HUES48 (cell line): ENCODE results near the gene SERPINC1.
"Not testable (repeated sequence)": the region's sequence is repeated elsewhere in the genome, so short reads cannot be mapped to it uniquely, and the experiment has no call there.

ENCODE experiments used
- H3K27ac ChIP-seq: one replicate; pipeline ENCODE4 v1.7.0; 2013; ENCODE audit warnings: low read depth, low read length, inconsistent platforms
- H3K27me3 ChIP-seq: 2 replicates; pipeline ENCODE4 v1.6.1; 2013; ENCODE audit warnings: mild to moderate bottlenecking, low read length; ENCODE audit not compliant: control insufficient read depth, insufficient read depth
- H3K36me3 ChIP-seq: 2 replicates; pipeline ENCODE4 v1.6.1; 2013; ENCODE audit warnings: low read length; ENCODE audit not compliant: control insufficient read depth, insufficient read depth
- H3K4me1 ChIP-seq: 2 replicates; pipeline ENCODE4 v1.6.1; 2013; ENCODE audit warnings: mild to moderate bottlenecking, low read length; ENCODE audit not compliant: control insufficient read depth, insufficient read depth
- H3K4me3 ChIP-seq: 2 replicates; pipeline ENCODE4 v1.5.1; 2013; ENCODE audit warnings: mild to moderate bottlenecking, low read depth, low read length
- H3K9ac ChIP-seq: 2 replicates; pipeline ENCODE4 v1.6.1; 2013; ENCODE audit warnings: mild to moderate bottlenecking, low read depth, low read length, moderate library complexity
- H3K9me3 ChIP-seq: 2 replicates; pipeline ENCODE4 v1.6.1; 2013; ENCODE audit warnings: low read length; ENCODE audit not compliant: control insufficient read depth, insufficient read depth

Gene SERPINC1

DNA sequence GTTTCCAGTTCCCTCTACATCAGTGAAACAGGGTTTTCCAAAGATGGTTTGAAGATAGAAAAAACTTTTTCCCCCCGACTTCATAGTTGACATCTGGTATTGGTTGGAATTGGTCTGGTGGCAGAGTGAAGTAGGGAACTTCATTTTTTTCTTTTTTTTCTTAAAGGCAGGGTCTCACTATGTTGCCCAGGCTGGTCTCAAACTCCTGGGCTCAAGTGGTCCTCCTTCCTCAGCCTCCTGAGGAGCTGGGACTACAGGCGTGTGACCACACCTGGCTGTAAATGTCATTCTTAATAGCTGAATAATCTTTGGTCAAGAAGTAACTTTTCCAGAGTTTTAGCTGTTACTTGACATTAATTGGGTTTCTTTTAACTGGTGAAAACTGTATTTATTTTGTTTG lies 27.2 kb downstream of the SERPINC1 start:
- H3K27ac ChIP-seq = no peak overlapping the region
- H3K4me3 ChIP-seq = no peak overlapping the region
- peaks cover 19% of the 10 kb centered on the region for H3K36me3 ChIP-seq
- no peaks in the 10 kb centered on the region for H3K9me3 ChIP-seq
- no peaks in the 10 kb centered on the region for H3K27me3 ChIP-seq
- H3K4me1 ChIP-seq = peaks cover 34% of the 10 kb centered on the region
- H3K9ac ChIP-seq = no peak overlapping the region

DNA sequence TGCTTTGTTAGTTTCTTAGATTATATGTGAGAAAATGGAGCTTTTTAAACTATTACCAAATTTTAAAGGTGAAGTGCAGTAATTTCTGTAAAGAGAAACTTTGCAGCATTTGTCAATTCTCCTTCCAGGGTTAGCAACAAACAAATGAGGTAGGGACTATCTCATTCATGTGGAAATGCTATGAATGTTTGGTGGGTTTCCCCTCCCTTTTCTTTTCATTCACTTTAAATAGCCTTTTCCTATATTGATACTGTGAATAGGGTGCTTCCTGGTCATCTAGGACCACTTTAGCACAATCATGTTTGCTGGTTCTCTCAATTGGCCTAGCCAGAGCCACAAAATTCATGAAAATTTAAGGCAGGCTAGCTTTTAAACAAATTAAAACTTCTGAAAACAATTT lies 28.4 kb downstream of the SERPINC1 start:
- H3K9ac ChIP-seq = 0 out of 2 replicates have a peak overlapping the region, but pooled peaks have one; percentile 10

GRCh38 chr1:173887627-173888026 lies 29.5 kb downstream of the SERPINC1 start:
- Histone ChIP-seq H3K9ac (no peak overlapping the region; the same call in 1 of the 2 replicates), H3K4me3 (no peak overlapping the region), H3K27ac (no peak overlapping the region), H3K4me1 (peaks cover 34% of the 10 kb centered on the region), H3K36me3 (peaks cover 19% of the 10 kb centered on the region), H3K27me3 (no peaks in the 10 kb centered on the region), H3K9me3 (no peaks in the 10 kb centered on the region)

More for the DNA sequence above, 28.4 kb downstream of the SERPINC1 start:
- peaks cover 34% of the 10 kb centered on the region for H3K4me1 ChIP-seq
- H3K9me3 ChIP-seq = no peaks in the 10 kb centered on the region
- H3K27me3 ChIP-seq = no peaks in the 10 kb centered on the region
- H3K4me3 ChIP-seq = peak overlapping the region; percentile 21; the same call in 1 of the 2 replicates
- H3K36me3 ChIP-seq = peaks cover 19% of the 10 kb centered on the region
- peak overlapping the region; percentile 57 for H3K27ac ChIP-seq

- Histone ChIP-seq H3K4me3 (no peak overlapping the region), H3K9me3 (no peaks in the 10 kb centered on the region), H3K9ac (no peak overlapping the region), H3K4me1 (peaks cover 34% of the 10 kb centered on the region), H3K27me3 (no peaks in the 10 kb centered on the region), H3K27ac (no peak overlapping the region), H3K36me3 (peaks cover 19% of the 10 kb centered on the region)
Observed at GRCh38 chr1:173886746-173887611, 30.1 kb downstream of the SERPINC1 start.

- H3K9me3 ChIP-seq = no peaks in the 10 kb centered on the region
- no peak overlapping the region for H3K27ac ChIP-seq
- no peak overlapping the region for H3K9ac ChIP-seq
- H3K27me3 ChIP-seq = no peaks in the 10 kb centered on the region
- no peak overlapping the region for H3K4me3 ChIP-seq
- peaks cover 26% of the 10 kb centered on the region for H3K36me3 ChIP-seq
- H3K4me1 ChIP-seq = peaks cover 24% of the 10 kb centered on the region
Observed at GRCh38 chr1:173884701-173885100, 32.4 kb downstream of the SERPINC1 start.

DNA sequence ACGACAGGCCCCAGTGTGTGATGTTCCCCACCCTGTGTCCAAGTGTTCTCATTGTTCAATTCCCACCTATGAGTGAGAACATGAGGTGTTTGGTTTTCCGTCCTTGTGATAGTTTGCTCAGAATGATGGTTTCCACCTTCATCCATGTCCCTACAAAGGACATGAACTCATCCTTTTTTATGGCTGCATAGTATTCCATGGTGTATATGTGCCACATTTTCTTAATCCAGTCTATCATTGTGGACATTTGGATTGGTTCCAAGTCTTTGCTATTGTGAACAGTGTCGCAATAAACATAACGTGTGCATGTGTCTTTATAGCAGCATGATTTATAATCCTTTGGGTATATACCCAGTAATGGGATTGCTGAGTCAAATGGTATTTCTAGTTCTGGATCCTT lies 36.0 kb downstream of the SERPINC1 start:
- H3K4me1 ChIP-seq, H3K27ac ChIP-seq, H3K9ac ChIP-seq, H3K27me3 ChIP-seq, H3K4me3 ChIP-seq, H3K9me3 ChIP-seq: not testable (repeated sequence)
- H3K36me3 ChIP-seq = peaks cover 48% of the 10 kb centered on the region

- H3K36me3 ChIP-seq = peaks cover 58% of the 10 kb centered on the region
- no peaks in the 10 kb centered on the region for H3K9me3 ChIP-seq
- no peak overlapping the region for H3K9ac ChIP-seq
- H3K4me3 ChIP-seq = no peak overlapping the region
- no peaks in the 10 kb centered on the region for H3K4me1 ChIP-seq
- no peaks in the 10 kb centered on the region for H3K27me3 ChIP-seq
- H3K27ac ChIP-seq = no peak overlapping the region
Observed at GRCh38 chr1:173878251-173878650, 38.9 kb downstream of the SERPINC1 start.

DNA sequence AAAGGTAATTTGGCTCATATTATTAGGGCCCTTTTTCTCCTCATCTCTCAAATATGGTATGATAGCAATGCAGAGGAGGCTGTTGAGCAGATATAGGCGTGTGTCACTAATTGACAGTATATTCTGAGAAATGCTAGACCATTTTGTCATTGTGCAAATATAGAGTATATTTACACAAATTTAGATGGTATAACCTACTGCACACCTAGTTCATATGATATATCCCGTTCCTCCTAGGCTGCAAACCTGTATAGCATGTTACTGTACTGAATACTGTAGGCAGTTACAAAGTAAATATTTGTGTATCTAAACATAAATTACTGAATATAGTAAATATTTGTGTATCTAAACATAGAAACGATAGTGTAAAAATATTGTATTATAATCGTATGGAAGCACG lies 40.4 kb downstream of the SERPINC1 start:
- Histone ChIP-seq H3K9me3 (no peaks in the 10 kb centered on the region), H3K36me3 (peaks cover 60% of the 10 kb centered on the region), H3K9ac (no peak overlapping the region), H3K4me1 (no peaks in the 10 kb centered on the region), H3K27me3 (no peaks in the 10 kb centered on the region), H3K27ac (no peak overlapping the region), H3K4me3 (no peak overlapping the region)

DNA sequence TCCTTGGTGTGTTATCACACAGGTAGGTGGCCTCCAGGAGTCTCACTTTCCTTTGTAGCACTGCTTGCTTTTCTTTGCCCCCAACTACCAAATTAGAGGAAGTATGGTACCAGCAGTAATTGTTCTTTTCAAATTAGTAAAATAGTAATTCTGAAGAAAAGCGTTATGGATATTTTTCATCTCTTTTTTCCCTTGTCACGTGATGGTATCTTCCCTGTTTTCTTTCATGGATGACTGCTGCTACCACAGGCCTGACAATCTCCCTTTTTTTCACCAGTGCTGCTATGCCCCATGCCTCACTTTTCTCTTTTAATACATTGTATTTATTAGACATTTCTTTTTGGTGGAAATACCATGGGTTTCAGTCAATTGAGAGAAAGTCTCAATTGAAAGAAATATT lies 45.6 kb downstream of the SERPINC1 start:
- Histone ChIP-seq H3K4me1 (peaks cover 6% of the 10 kb centered on the region; the same call in 1 of the 2 replicates), H3K27me3 (no peaks in the 10 kb centered on the region), H3K4me3 (no peak overlapping the region), H3K9me3 (no peaks in the 10 kb centered on the region), H3K9ac (no peak overlapping the region), H3K36me3 (peaks cover 49% of the 10 kb centered on the region), H3K27ac (no peak overlapping the region)

DNA sequence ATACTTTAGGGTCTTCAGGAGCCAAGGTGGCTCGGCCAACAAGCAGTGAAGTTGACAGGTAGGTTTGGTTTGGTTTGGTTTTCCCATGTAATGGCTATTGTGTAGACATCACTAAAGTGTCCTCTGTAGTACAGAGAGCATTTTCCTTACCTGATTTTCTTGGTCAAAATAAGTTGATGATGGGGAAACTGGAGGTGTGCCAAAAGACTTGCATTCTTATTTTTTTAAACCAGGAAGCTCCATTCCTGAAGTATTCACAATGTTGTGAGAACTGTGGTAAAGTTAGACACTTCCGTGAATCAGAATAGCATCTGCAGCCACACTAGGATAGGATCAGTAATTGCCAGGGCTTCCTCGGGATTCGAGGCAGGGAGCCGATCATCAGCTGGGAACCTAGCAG lies 46.0 kb downstream of the SERPINC1 start:
- Histone ChIP-seq H3K4me3 (no peak overlapping the region), H3K4me1 (peaks cover 6% of the 10 kb centered on the region; the same call in 1 of the 2 replicates), H3K27me3 (no peaks in the 10 kb centered on the region), H3K9ac (no peak overlapping the region), H3K36me3 (peaks cover 49% of the 10 kb centered on the region), H3K27ac (no peak overlapping the region), H3K9me3 (no peaks in the 10 kb centered on the region)

GRCh38 chr1:173870252-173871075 lies 46.7 kb downstream of the SERPINC1 start:
- Histone ChIP-seq H3K36me3 (peaks cover 49% of the 10 kb centered on the region), H3K9me3 (no peaks in the 10 kb centered on the region), H3K4me3 (no peak overlapping the region), H3K4me1 (peaks cover 6% of the 10 kb centered on the region; the same call in 1 of the 2 replicates), H3K27me3 (no peaks in the 10 kb centered on the region), H3K9ac (no peak overlapping the region), H3K27ac (no peak overlapping the region)
